ENCODE results near the gene LKAAEAR1. TPM values are rescaled to one million over a fixed set of nuclear protein-coding genes. Genes with fewer than 3 reads are reported as not detected.
"Not testable (repeated sequence)": the region's sequence is repeated elsewhere in the genome, so short reads cannot be mapped to it uniquely, and the experiment has no call there.

Gene LKAAEAR1
- total RNA-seq, 2 donors from 2014 or later: 3.9 TPM; not detected in 1

- Histone ChIP-seq H3K4me3 (no peak overlapping the region), H3K27me3 (no peaks in the 10 kb centered on the region), H3K36me3 (replicated peaks in 1 of 2; ENCODE audit: insufficient read depth in 1 of 2, low read depth in 2 of 2) (no peaks in the 10 kb centered on the region), H3K4me1 (no peaks in the 10 kb centered on the region), H3K27ac (no peak overlapping the region), H3K9me3 (no peaks in the 10 kb centered on the region)
- ATAC-seq: no peak
- TF ChIP-seq CTCF (IDR thresholded peaks at IDR 0.05) (no peak), POLR2A (IDR thresholded peaks at IDR 0.05) (no peak)
- intact Hi-C loops (cut with DNase I): no loop called here
- 18 to 21% methylated on average over 10 to 16 of the region's 16 CpGs for WGBS, 2 donors
- no peak for DNase-seq
Observed at GRCh38 chr20:64091770-64092169, 7.6 kb upstream of the LKAAEAR1 start.

- Histone ChIP-seq H3K4me3 (no peak overlapping the region), H3K27ac (no peak overlapping the region), H3K9me3 (no peaks in the 10 kb centered on the region), H3K27me3 (no peaks in the 10 kb centered on the region), H3K4me1 (no peaks in the 10 kb centered on the region), H3K36me3 (replicated peaks in 1 of 2; ENCODE audit: insufficient read depth in 1 of 2, low read depth in 2 of 2) (no peaks in the 10 kb centered on the region)
- ATAC-seq (no peak), DNase-seq (no peak)
- intact Hi-C loops (cut with DNase I): no loop called here
- TF ChIP-seq CTCF (IDR thresholded peaks at IDR 0.05): no peak
- TF ChIP-seq POLR2A (IDR thresholded peaks at IDR 0.05): no peak
- WGBS, 2 donors: 78% methylated on average over 19 of the region's 19 CpGs; no CpG with 5 or more reads in 1 of the 2 donors
Observed at GRCh38 chr20:64091340-64091739, 7.1 kb upstream of the LKAAEAR1 start.

- H3K27me3 ChIP-seq: peaks cover 0 to 1% of the 10 kb centered on the region in 2 donors
- 58 to 64% methylated on average over 9 to 10 of the region's 10 CpGs for WGBS, 2 donors
- no peak for DNase-seq
- no peak for ATAC-seq
- H3K4me1 ChIP-seq: no peaks in the 10 kb centered on the region
- no peaks in the 10 kb centered on the region for H3K36me3 ChIP-seq (replicated peaks in 1 of 2; ENCODE audit: insufficient read depth in 1 of 2, low read depth in 2 of 2)
- H3K4me3 ChIP-seq: no peak overlapping the region
- no peak overlapping the region for H3K27ac ChIP-seq
- no peaks in the 10 kb centered on the region for H3K9me3 ChIP-seq
- TF ChIP-seq POLR2A (IDR thresholded peaks at IDR 0.05) (no peak), CTCF (IDR thresholded peaks at IDR 0.05) (no peak)
- intact Hi-C loops (cut with DNase I): no loop called here
Observed at GRCh38 chr20:64090165-64090564, 6.0 kb upstream of the LKAAEAR1 start.

GRCh38 chr20:64088586-64088985 lies 4.4 kb upstream of the LKAAEAR1 start:
- H3K4me1 ChIP-seq: peaks cover 14% of the 10 kb centered on the region
- H3K27ac ChIP-seq; intact Hi-C loops (cut with DNase I); ATAC-seq; H3K4me3 ChIP-seq; H3K9me3 ChIP-seq; DNase-seq; H3K27me3 ChIP-seq; H3K36me3 ChIP-seq (replicated peaks in 1 of 2; ENCODE audit: insufficient read depth in 1 of 2, low read depth in 2 of 2): not testable (repeated sequence)

- intact Hi-C loops (cut with DNase I); DNase-seq; H3K27ac ChIP-seq; H3K9me3 ChIP-seq; H3K27me3 ChIP-seq; H3K4me3 ChIP-seq; ATAC-seq; H3K36me3 ChIP-seq (replicated peaks in 1 of 2; ENCODE audit: insufficient read depth in 1 of 2, low read depth in 2 of 2): not testable (repeated sequence)
- WGBS, 2 donors: 93 to 97% methylated on average over 5 to 7 of the region's 36 CpGs
- peaks cover 21% of the 10 kb centered on the region for H3K4me1 ChIP-seq
Observed at GRCh38 chr20:64087226-64087825, 3.1 kb upstream of the LKAAEAR1 start.

- H3K27ac ChIP-seq: no peak overlapping the region
- intact Hi-C loops (cut with DNase I): no loop called here
- DNase-seq (no peak), ATAC-seq (no peak)
- H3K4me1 ChIP-seq: peaks cover 21% of the 10 kb centered on the region
- H3K27me3 ChIP-seq: peaks cover 0 to 9% of the 10 kb centered on the region in 2 donors
- H3K36me3 ChIP-seq (replicated peaks in 1 of 2; ENCODE audit: insufficient read depth in 1 of 2, low read depth in 2 of 2): no peaks in the 10 kb centered on the region
- WGBS, 2 donors: 74 to 75% methylated on average over 3 to 7 of the region's 11 CpGs
- no peak overlapping the region for H3K4me3 ChIP-seq
- TF ChIP-seq CTCF (IDR thresholded peaks at IDR 0.05): no peak
- TF ChIP-seq POLR2A (IDR thresholded peaks at IDR 0.05): no peak
- H3K9me3 ChIP-seq: no peaks in the 10 kb centered on the region
Observed at GRCh38 chr20:64086801-64087200, 2.6 kb upstream of the LKAAEAR1 start.

Data from body of pancreas (tissue), 4 donors.